LHCN-M2 (cell line): Measurements from ENCODE around the gene KIRREL3. TPM values are rescaled to one million over a fixed set of nuclear protein-coding genes. Genes with fewer than 3 reads are reported as not detected.

Experiments
- DNase-seq: peaks from one replicate; pipeline ENCODE4 v3.0.0-alpha.2; 2012; ENCODE audit warnings: low read depth
- total RNA-seq: library from RNA; depleted of rRNA; stranded (reverse); fragments of >200 nt; gene quantifications from 2 replicates; pipeline ENCODE4 v1.2.3, GENCODE V29; 2014

The KIRREL3 gene
- total RNA-seq, 1 experiment from 2014 or later: 2.1 TPM

DNA sequence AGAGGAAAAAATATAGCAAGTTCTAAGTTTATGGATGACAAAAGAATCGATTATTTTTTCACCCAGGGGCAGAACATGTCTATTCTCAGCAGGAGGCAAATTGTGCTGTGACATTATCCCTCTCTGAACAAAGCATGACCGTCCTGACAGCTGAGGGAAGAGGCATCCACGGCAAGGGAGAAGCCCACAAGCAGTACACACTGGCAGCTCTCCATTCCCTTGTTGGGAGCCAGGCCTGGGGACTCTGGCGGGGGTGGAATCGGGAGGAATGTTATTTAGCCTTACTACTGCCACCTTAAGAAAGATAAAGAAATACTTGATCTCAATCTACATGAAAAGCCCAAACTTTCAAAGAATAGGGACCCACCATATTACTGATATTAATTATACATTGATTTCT is 3.4 kb downstream of the KIRREL3 start:
- DNase-seq: peak; percentile 40

DNA sequence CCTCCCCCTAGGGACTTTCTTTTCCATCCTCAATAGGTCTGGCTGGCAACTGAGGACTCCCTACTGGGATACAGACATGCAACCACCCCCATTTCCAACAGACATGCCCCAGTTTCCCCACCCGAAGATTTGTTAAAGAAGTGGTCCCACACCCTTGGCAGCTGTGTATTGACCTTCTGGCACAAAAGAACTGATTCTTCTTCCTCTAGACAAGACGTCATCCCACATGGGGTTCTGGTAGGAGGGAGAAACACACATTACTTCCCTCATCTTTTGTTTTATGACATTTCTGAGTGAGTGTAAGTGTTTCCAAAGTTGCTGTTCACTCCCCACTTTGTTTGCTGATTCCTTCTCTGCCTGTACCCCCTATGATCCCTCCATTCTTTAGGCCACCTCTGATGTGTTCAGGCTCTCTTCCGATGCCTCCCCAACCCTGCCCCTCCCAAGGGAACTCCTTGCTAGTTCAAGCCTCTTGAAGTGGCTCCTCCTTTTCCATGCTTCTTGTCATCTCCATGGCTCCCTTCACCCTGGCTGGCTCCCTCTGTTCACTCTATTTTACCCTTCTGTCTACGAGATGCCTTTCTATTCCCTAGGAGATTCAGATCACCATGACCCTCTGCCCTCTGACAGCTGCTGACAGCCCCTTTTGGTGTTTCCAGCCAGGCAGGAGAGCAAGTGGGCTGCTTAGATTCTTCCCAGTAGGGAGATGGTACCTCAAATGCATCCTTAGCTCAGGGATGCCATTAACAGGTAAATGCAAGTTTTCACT is 4.3 kb downstream of the KIRREL3 start:
- DNase-seq: peak; percentile 5

DNA sequence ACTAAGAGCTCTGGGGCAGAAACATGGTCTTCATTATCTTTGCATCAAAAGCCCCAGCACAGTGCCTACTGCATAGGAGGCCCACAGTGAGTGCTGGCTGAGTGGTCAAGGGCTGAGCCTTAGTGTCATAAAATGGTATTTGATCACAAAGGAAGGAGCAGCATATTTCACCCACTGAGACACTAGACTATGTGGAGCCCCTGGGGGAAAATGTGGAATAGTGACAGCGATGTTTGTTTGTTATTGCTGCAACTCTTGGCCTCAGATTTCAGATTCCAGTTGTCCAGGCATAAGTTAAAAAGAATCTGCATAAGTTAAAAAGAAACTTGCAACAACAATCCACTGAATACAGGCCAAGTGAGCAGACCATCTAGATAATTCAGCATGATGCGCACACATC is 7.0 kb downstream of the KIRREL3 start:
- DNase-seq: peak; percentile 54

DNA sequence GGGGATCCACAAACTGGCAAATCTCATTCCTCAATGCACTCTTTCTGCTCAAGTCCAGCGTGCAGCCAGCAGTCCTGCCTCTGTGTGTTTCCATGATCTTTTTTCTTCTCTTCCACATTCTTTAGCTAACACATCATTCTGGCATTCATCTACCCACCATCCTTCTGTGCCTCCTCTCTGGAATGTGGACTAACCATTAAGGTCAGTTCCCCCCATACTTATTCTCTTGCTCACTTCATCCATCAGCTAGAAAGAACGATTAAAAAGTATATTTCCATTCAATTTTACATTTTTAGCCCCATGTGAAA is 7.8 kb downstream of the KIRREL3 start:
- peak; percentile 85 for DNase-seq

DNA sequence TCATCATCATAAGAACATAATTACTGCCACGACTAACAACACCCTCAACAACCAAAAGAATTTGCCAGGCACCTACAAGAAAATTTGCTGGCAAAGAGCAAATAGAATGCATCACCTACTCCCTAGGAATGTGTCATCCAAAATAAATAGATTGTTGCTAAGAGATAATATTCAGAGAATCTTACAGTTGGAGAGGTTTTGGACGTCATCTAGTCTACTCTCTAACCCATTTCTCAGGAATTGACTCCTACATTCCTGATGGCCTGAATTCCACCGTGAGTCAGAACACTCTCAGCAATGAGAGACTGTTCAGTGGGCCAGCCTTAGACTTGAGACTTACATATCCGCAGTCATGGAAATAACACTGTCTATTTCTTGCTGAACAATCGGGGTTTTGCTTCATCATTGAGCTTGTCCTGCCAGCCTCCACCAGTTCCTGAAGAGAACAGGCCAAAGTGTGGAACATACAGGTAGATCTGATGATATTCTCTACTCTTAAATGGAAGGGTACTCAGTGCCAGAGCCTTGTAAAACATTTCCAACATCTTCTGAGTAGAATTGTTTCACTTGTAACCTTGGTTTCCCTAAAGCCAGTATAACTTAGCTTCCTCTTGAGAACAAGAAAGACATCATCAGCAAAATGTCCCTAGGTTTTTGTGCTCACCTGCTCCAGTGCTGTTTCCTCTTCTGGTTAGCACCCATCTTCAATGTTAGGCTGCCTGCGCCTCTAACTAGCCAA is 8.3 kb downstream of the KIRREL3 start:
- peak; percentile 96 for DNase-seq

DNA sequence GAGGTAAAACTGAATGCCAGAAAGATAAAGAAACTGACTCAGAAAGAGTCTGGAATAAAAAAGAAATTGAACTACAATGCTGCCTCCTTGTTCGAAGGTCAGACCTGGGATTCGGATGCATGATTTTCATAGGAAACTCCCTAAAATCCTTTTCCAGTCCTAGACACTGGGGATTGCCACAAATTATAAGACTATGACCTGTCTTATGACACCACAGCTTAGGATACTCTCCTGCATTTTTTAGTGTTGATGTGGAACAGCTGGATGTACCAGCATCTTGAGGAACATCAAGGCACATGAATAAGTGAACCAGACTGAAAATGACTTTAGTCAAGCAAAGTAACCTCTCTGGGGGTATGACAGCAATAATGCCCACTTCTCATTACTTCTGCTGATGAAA is 9.0 kb downstream of the KIRREL3 start:
- DNase-seq: peak; percentile 70

DNA sequence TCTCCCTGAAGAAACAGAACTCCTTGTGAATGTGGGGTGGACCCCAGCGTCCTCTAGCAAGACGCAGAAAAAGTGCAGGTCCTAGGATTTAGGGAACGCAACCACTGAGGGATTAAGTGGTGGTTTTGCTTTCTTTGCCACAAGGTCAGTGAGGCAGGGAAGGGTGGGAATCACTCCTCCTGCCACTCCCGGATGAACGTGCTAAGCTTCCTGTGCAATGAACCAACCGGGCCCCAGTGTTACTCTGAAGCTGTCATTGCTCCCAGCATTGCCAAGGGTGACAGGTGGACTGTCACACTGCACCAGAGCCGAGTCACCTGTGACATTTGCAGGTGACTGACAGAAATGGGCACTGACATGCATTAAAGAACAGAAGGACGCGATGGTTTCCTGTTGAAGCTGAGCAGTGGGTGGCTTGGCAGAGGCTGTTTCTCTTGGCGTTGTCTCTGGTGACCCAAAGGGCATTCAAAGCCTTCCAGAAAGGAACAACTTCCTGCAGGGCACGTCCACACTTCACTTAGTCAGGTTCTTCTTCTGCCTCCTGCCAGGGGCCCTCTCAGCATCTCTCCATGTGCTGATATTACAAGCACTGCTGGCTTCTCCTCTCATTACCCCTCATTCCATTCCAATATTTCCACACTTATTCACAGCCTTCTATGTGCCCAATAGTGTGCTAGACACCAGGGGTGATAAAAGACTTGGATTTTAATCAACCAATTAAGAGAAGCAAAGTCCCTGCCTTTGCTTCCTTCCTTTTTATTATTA is 9.7 kb downstream of the KIRREL3 start:
- DNase-seq: peak; percentile 48

DNA sequence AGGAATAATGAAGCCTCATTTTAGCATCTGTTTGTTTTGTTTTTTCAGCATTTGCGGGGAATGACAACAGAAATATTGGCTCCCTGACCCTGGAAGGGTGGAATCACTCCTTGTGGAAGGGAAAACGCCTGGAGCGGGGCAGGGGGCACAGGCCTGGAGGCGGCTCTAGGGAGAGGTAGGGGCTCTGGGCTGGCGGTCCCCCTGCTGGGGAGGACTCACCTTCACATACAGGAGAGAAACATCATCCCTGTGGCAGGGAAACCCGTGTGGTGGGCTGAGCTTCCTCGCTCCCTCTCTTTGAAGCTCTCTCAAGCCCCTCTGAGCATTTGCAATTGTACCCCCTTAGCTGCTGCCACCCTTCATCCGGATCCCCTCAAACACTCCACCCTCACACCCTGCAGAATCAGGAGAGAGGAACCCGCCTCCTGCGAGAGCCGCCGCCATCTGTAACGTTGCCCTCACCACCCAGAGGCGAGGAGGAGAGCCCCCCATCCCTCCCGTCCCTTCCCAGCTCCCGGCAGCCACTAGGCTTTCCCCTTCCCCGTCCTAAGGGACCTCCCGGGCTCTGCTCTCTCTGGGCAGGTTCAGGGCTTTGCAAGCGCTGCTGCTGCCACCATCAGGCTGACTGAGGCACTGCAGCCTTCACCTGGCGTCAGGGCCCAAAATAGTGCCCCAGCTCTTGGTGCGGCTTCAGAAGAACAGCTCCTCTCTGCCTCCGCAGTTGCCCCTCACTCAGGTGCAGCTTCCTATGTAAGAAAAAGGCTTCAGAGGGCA is 10.4 kb downstream of the KIRREL3 start:
- peak; percentile 72 for DNase-seq

DNA sequence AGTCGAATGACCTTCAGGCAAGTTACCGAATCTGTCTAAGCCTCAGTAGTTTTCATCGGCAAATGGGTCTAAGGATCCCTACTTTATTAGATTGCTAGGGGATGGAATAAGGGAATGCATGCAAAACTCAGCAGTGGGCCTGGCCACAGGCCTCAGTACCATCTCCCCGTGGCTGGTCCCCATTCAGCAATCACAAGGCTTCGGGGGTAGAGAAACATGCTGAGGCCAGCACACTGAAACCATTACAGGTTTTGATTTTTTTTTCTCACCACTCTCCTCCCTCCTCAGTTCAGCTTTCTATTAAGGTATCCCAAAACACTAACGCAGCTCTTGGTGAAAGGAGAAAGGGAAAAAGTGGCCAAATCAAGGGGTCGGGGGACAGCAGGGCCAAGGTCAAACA is 11.9 kb downstream of the KIRREL3 start:
- DNase-seq: no peak

DNA sequence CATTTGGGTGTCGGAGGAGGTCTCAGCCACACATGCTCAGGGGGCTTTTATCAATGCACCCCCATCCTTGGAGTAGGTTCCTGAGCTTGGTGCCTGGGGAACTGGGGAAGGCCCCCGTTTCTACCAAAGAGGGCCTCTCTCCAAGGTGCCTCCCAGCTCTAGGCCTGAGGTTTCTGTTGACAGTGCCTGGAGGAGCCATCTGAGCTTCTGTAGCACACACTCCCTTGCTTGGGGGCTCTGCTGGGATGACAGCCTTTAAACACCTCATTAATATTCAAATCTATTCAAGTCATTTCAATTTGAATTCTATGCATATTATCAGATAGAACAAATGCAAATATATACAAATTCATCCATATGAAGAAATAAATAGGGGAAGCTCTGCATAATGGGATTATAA is 18.9 kb downstream of the KIRREL3 start:
- DNase-seq: no peak

DNA sequence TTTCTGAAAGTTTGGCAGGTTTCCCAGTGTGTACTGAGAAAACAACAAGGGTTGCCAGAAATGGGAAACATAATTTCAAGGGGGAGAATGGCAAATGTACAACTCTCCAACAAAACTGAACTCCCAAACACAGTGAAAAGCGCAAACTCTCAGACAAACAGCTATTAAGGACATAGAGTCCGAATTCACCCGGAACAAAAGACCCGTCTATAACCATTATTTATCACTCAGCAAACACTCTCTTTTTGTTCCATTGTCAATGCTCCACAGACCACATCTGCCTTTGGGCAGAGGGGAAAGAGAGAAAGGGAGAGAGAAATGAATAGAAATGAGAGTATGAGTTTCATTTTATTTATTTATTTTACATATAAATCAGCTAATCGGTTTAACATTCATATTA is 21.7 kb downstream of the KIRREL3 start:
- DNase-seq: no peak

DNA sequence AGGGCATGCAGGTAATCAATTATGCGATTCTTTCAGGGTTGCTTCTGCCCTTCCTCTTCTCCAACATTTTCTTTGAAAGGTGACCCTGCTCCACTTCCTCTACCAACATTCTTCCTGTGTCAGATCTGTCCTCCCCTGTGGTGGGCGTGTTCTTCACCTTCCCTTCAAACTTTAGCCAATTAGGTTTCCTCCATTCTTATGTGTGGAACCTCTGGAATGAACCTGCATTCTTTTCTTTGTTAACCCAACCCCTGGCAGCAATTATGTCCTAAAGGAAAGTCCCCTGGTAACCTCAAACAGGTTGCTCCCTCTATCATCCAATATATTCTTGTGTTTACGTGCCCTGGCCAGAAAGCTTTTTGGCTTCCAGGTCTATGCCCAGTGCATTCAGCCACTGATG is 22.4 kb downstream of the KIRREL3 start:
- DNase-seq: no peak

DNA sequence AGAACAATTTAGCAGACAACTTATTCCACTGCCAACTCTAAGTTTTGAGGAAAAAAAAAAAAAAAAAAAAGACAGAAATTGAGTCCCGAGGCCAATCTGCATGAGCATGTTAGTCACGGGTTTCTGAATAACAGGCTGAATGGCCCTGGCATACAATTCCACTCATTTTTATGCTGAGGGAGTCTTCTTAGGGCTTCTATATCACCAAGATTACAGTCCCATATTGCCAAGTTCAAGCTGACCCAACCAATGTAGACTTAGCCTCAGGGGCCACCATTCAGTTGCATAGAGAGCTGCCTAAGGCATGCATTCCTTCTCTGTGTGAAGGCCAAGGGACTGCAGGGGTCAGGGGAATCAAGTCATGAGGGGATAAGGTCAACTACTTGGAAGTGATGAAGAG is 27.5 kb downstream of the KIRREL3 start:
- DNase-seq: no peak

DNA sequence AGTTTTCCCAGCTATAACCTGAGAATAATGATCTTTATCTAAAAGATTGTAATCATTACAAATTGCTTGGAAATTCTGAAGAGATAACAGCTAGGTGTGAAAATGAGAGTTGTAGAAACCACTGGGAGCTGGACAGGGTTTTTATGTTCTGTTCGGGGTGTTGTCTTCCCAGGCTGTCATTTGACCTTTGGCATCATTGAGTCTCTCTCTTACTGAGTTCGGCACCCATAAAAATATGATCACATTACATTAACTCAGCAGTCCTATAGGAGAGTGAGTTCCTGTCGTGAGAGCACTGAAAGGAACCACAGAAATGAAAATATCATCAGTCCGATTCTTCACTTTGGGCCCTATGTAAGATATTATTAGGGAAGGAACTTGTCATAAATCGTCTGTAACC is 29.3 kb downstream of the KIRREL3 start:
- no peak for DNase-seq

DNA sequence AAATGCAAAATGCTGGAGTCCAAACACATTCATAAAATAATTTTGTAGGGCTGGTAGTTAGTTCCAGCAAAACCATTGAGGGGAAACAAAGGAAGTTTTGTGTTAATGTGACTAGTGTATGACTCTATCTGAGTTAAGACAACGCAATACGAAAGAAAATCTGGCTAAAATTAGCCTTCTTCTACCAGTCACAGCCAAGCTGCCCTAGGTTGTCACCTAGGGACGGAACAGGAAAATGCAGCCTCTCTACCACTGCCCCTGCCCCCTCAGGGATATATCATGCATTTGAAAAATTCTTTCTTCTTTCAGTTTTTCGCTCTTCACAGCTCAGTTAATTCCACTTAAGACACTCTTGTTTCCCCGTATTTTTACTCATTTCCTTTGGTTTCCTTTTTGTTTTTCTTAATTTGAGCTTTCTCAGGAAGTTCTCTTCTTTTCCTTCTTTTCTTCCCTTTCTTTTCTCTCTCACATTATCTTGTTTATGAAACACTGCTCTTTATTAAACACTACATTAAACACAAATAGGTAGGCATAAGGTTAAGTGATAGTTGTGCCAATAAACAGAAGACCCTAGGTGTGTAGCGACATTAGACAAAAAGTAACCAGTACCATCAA is 30.6 kb downstream of the KIRREL3 start:
- DNase-seq: peak; percentile 64

DNA sequence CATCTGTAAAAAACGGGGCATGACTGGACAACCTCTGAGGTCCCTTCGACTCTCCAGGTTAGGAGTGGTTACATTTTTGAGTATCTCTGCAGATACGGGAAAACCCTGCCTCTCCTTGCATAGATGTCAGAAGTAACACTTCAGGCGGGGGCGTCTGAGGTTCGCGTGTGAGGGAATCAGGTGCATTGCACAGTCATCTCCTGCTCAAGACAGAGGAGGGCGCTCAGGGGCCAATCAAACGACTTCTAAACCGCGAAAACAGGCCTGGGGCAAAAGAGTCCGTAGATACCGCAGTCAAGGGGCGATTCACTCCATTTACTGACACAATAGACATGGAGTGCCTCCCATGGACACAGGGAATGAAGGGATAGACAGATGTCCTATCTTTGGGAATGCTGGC is 31.7 kb downstream of the KIRREL3 start:
- no peak for DNase-seq

DNA sequence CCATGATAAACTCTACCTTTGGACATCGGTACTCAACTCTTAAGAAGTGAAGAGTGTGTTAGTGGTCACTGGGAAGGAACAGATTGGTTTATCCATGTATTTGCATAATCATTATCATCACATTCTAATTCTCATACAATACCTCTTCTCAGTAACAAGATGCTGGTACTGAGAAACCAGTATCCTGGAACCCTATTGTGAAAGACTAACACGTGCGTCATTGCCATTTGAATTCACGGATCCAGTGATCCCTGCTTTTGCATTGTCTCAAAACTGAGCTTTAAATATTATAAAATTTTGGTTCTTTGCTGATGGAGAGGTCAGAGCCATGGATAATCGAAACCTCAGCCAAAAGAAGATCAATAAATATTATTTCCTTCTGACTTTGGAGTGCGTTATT is 35.2 kb downstream of the KIRREL3 start:
- DNase-seq: no peak

DNA sequence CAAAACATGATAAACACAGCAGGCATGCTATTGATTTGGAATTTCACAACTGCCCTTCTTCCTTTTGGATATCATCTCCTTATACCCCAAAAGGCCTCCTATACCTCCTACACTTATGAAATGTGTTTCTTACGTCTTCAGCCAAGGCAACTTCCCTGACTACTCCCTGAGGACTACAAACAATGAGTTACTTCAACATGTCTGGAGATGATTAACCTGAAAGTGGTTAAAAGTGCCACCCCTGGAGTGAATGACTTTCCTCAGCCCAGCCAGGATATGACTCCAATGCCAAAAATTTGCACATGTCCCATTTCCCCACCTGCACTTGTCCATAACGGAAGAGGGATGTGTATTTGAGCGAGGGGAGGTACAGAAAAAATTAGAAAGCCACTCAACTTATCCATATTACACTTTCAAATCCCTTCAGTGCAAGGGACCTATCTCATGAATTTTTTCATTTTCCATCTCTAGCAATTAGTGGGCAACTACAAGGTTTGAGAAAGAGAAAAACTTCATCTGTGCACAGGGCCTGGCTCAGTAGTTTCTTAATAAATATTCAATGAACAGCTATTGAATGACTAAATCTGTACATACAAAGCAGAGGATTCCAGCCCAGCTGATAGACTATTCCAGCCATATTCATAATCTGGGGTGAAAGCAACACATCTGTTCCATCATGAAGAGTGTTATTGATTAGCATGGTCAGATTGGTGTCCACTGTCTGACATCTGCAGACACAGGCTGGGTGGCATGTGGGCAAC is 36.8 kb downstream of the KIRREL3 start:
- DNase-seq: peak; percentile 84

DNA sequence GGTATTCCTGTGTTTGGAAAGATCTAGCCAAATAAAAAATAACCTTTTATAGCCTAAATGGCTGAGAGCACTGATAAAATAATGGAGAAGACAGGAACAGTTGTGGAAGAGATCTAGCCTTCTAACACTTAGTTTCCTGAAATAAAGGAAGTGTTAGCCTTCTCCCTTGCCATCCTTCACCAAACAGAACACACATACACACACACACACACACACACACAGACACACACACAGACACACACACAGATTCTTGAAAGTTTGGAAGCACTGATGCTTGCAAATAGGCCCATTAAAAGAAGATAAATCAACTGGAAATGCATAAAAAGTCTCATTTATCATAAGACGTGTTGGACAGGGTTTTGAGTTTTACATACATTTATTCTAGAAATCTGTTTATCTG is 37.5 kb downstream of the KIRREL3 start:
- DNase-seq: no peak

DNA sequence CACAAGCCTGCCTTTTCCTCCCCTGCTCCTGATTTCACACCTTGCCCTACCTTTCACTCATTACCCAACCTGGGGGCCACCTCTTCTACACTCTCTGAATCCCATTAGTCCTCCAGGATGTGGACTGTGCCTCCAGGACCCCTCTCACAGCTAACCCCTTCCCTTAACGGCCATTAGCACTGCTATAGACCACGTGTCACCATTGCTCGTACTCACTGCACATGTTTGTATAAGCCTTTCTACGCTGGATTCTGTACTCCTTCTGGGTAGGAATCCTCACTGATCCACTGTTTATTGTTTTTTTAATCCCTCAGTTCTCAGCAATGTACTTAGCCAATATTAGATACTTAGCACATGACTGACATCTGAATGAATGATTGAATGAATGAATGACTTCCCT is 40.9 kb downstream of the KIRREL3 start:
- no peak for DNase-seq

DNA sequence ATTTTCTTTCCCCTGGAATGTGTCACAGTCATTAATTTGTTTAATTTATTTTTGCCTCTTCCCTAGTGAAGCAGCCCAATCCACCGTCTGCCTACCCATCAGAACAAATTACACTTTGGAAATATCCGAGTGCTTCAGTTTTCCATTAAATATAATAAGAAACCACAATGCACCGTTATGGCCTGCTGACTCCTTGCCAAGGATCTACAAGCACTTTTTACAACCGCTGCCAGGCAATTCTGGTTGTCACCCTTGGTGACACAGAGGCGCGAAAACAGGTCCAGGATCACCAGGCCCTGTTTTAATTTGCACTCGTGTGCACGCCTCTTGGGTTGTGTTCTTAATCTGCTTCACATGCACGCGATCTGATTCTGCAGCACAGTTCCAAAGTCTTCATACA is 43.9 kb downstream of the KIRREL3 start:
- DNase-seq: no peak
